Activated naive CD8-positive, alpha-beta T cell treated with anti-CD3 and anti-CD28 coated beads, Interleukin-2, amount 50 U/mL, for 16 hours (primary cell): ENCODE measurements around the gene UNC13B.

Experiments used
- DNase-seq: peaks from one replicate; pipeline ENCODE4 v3.0.0-alpha.2; 2020; ENCODE audit warnings: low read depth, low spot score

Gene UNC13B

DNA sequence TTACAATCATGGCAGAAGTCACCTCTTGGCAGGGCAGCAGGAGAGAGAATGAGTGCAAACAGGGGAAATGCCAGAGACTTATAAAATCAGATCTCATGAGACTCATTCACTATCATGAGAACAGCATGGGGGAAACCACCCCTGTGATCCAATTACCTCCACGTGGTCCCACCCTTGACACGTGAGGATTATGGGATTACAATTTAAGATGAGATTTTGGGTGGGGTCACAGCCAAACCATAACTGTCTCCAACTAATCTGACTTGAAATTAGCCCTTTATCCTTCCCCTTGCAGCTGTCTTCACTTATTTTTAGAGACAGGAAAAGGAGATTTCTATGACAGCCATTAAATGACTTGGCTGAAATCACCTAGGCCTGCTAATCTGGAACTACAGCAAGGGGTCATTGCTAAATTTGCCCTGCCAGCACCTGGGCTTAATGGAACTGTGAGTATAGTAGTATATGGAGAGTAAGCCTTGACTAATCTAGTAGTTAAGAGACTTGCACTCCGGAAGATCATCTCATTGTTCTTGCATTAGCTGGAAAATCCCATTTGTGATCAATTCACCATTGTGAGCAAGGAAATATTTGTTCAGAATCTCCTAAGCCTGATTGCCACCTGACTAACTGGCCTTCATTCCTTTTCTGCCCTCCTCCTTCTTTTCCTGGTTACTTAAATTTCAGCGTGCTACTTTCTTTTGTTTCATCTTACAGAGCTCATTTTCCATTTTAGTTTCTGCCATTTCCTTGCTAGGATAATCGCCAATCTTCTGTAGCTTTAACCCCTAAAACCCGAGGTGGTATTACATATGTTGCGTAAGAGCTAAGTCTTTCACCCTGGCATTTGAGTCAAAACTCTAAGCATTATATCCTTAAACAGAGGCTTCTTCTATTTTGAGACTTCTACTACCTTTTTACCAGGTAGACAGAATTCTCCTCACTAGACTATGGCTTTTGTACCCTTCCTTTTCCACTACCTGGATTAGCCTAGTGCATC, 262.8 kb downstream of the UNC13B start:
- DNase-seq: no peak

DNA sequence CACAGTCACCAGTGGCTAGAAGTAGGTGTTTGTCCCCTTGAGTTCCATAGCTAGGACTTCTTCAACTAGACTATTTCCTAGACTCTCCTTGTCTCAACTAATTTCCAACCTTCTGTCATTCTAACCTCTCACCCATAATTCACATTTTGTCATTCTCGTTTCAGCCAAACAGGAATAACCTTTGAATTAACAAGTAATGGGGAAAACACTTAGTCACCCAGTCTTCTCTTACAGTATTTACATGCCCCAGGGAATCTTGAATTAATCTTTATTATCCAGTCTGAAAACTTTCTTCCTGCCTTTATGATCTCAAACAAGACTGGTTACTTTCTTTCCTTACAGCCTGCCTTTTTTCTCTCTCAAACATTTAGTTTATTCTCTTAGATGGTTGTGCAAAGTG, 264.8 kb downstream of the UNC13B start:
- DNase-seq: no peak

DNA sequence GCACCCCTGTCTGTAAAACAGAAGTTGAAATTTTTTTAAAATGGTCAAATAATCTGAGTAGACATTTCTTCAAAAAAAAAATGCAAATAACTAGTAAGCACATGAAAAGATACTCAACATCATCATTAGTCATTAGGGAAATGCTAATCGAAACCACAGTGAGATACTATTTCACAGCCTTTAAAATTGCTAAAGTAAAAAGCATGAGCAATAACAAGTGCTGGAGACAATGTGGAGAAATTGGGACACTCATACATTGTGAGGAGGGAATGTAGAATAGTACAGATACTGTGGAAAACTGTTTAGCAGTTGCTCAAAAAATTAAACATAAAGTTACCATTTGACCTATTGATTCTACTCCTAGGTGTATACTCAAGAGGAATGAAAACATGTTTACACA, 269.7 kb downstream of the UNC13B start:
- DNase-seq: no peak

DNA sequence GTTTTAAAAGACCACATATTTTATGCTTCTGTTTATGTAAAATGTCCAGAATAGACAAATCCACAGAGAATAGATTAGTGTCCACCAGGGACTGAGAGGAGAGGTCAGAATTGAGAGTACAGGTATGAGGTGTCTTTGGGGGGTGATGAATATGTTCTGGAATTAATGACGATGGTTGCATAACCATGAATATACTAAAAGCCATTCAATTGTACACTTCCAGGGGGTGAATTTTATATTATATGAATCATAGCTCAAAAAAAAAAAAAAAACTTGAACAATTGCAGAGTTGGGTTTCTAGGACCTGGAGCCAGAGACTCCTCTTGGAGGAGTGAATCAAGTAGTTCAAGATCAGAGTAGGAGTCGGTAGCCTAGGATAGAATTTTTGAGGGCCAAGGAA, 270.3 kb downstream of the UNC13B start:
- no peak for DNase-seq

DNA sequence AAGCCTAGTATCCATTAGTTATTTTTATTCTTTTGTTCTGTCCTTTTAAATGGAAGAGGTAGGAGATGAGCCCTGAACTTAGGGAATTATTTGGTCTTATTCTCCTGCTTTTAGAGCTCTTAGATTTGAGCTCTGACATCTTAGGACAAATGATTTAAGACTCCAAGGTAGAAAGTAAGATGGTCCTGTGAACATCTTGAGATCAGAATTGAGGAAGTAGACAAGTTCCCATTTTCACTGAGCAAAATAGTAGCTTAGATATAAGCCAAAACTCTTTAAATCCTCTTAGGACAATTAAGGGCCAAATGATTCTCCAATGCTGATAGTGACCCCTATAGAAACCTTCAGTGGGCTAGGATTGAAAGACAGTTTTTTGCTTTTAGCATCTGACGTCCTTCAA, 275.1 kb downstream of the UNC13B start:
- no peak for DNase-seq

DNA sequence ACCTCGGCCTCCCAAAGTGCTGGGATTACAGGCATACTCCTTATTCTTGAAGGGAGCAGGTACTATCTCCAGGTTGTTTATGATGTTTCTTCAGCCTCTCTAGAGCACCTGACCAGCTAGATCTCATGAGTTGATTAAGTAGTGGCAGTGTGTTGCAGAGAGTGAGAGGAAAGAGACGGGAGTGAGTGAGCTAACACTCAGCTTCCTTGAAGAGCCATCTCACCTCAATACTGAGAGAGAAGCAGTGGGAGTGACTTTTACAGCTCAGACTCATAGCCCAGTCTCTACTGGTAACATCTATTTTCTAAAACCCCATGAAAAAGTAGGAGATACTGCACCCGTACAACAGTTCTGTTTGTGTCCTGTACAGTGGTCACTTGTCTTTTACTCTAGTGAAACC, 284.2 kb downstream of the UNC13B start:
- no peak for DNase-seq

DNA sequence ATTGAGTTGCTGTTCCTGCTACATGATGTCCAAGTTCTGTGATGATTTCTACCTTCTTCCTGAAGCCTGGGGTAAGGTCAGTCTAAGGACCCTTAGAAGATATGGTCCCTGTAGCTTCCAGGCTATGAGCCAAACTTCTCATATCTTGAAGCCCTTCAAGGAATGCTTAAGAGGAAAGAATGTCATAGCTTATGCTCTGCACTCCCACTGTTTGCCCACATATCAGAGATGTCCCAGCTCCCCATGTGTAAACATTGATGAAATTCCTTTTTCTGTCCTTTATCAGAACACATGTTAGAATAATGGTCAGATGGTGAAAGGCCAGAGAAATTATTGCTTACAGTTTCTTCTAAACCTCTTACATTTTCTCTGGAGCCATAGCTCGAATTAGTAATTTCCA, 286.7 kb downstream of the UNC13B start:
- no peak for DNase-seq

DNA sequence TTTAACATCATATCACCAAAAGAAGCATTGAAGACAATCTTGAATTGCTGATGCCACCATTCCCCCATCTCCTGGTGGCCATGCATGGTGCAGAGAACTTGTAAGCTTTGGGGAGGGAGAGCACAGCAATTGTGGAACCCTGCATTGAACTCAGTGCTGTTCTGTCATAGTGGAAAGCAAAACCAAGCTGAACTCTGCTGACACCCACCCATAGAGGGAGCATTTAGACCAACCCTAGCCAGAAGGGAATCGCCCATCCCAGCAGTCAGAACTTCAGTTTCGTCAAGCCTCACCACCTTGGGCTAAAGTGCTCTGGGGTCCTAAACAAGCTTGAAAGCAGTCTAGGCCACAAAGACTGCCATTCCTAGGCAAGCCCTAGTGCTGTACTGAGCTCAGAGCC, 290.7 kb downstream of the UNC13B start:
- DNase-seq: no peak

DNA sequence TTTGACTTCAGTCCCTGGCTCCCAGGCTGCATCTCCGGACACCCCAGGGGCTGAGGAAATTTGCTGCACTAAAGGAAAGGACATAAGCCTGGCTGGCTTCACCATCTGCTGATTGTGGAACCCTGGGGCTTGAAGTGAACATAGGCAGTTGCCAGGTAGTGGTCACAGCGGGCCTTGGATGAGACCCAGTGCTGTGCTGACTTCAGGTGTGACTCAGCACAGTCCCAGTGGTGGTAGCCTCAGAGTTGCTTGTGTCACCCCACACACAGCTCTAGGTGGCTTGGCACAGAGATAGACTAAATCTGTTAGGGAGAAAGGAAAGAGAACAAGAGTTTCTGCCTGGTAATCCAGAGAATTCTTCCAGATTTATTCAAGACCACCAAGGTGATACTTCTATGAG, 292.0 kb downstream of the UNC13B start:
- no peak for DNase-seq
